ENCODE results near the gene OMA1.

Gene OMA1

DNA sequence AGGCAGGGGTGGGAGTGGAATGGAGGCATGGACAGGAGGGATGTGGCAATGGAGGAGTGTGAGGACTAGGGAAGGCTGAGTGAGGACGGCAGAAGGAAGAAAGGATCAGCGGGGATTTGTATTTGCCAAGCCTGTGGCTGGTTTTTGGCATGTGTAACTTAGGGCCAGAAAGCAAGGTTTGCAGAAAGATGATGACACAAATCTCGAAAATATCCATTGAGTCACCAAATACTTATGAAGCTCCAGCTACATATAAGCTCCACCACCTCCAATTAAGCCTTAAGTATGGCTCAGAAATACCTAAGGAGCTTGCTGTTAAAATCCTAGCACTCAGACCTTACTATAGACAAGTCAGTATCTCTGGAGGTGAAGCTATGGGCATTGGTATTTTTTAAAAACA is 90.1 kb downstream of the OMA1 start:
- DNase-seq = no peak

- no peak for DNase-seq
Observed at GRCh38 chr1:58454807-58455206, 91.7 kb downstream of the OMA1 start.

DNA sequence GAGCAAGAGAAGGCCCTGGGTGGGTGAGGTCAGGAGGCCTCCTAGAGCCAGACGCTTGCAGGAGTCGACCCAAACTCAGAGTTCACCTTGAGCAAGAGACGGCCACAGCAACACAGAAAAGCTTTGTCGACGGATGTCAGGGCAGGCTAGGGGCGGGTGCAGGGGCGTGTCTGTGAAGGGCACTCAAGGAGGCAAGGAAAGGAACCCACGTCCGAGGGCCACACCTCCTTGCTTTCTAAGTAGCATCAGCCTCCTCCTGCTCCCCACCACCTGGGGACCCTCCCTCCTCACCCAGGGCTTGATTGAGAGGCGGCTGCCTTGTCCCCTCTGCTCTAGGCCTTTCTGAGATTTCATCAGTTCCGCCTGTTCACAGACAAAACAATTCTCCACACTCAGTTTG is 92.1 kb downstream of the OMA1 start:
- no peak for DNase-seq

DNA sequence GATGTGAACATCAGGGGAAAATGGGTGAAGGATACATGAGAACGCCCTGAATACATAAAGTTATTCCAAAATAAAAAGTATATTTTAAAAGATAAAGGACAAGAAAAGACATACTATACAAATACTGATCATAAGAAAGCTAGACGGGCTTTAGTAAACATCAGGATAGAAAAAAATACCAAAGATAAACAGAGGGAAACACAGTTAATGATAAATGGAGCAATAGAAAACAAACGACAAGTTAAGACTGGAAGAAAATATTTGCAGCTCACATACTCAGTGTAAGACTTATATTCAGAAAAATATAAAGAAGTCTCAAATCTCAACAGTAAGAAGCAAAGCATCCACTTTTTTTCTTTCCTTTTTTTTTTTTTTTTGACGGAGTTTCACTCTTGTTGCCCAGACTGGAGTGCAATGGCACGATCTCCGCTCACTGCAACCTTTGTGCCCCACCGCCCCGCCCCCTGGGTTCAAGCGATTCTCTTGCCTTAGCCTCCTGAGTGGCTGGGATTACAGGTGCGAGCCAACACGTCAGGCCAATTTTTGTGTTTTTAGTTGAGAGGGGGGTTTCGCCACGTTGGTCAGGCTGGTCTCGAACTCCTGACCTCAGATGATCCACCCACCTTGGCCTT is 94.8 kb downstream of the OMA1 start:
- DNase-seq = no peak

DNA sequence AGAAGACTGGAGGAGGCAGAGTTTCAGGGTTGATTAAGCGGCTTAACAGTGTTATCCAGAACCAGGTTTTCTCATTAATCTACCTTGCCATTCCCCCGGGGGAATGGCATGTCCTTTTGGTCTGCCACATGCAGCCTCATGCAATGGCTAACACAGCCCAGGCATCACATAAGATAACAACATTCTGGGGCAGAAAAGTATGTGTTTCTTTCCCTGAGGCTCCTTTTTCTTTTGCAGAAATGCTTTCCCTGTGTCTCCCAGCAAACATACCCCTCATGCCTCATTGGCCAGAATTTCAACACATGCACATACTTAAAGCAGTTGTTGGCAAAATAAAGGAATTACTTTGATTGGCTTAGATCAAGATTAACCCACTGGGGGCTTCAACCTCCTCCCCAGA is 98.6 kb downstream of the OMA1 start:
- no peak for DNase-seq

DNA sequence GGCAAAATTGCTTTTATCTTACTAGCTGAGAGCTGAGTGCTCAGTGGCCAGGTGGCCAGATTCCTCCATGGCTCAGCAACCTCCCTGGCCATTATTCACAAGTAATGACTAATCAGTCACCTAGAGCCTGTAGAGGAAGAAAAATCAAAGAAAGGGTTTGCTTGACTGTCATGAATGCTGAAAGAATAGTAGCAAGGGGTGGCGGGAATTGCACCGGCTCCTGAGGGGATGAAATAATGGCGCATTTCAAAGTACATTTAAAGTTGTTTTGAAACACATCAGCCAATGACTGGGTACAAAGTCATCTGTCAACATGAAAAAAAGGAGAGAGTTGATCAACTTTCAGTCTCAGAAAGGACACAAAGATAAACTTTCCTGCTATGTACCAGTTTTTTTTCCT is 99.5 kb downstream of the OMA1 start:
- DNase-seq = no peak

GRCh38 chr1:58446368-58446767 is 100.2 kb downstream of the OMA1 start:
- DNase-seq = no peak

GRCh38 chr1:58443986-58444868 is 102.3 kb downstream of the OMA1 start:
- no peak for DNase-seq

DNA sequence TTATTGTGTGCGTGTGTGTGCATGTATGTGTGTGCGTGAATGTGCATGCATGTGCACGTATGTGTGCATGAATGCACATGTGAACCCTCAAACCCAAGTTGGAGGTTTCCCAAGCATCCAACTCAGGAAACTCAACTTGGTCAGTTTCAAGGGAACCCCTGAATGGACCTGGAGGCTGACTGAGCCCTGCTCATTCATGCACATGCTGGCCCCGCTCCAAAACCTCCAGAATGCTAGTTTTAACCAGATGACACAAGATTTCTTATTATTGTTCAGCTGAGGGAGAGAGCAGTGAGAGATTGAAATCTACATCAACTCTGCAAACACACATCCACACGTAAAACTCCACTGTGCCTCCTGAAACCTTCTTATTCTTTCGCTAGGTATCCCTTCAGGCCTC is 104.4 kb downstream of the OMA1 start:
- DNase-seq = no peak

- no peak for DNase-seq
Observed at GRCh38 chr1:58441699-58442098, 104.8 kb downstream of the OMA1 start.

- DNase-seq = no peak
Observed at GRCh38 chr1:58440696-58441095, 105.8 kb downstream of the OMA1 start.

DNA sequence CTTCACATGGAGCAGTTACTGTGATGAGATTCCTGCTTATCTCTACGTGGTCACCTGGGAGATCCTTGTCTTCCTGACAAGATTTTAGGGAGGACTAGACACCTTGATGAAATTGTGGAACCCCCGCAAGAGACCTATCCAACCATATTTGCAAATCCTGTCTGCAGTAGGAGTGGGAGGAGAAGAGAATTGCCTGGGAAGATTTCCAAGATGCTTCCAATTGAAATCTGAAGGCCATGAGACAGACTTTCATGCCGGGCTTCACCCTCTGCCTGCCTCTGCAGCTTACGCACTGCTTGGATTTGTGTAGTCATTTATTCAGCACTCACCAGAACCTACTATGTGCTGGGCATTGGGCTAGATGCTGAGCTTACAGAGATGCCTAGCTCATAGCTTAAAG is 106.6 kb downstream of the OMA1 start:
- no peak for DNase-seq

DNA sequence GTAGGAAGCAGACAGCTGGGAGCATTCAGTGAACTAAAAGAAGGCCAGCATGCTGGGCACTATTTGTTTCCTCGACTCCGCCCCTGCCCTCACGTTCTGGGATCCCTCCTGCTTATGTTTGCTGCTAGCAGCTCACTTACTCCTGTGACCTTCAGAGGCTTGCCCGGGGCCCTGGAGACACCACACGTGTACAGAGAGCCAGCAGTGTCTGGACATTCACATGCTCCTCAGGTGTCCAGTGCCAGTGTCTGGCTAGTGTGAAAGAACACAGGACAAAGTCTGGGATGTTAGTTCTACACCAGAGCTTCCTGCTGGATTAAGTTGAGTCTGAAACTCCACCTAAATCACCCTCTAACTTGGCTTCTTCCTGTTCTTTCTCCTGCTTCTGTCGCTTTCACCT is 108.1 kb downstream of the OMA1 start:
- no peak for DNase-seq

- no peak for DNase-seq
Observed at GRCh38 chr1:58437623-58438022, 108.9 kb downstream of the OMA1 start.

- no peak for DNase-seq
Observed at GRCh38 chr1:58436615-58437297, 109.8 kb downstream of the OMA1 start.

GRCh38 chr1:58435376-58435775 is 111.2 kb downstream of the OMA1 start:
- no peak for DNase-seq

DNA sequence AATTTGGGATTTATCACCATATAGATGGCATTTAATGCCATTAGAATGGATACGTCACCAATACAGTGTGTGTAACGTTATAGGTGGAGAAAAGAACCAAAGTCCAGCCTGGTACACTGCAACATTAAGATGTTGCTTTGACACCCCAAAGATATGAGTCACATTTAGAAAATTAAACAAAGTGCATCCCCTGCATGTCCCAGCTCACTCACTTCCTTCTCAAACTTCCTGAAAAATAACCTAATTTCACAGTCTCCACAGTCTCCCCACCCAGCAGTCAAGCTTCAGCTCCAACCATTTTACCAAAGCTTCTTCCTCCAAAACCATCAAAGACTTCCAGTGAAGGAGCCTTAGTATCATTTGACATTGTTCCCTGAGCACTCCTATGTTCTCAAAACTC is 111.9 kb downstream of the OMA1 start:
- no peak for DNase-seq

DNA sequence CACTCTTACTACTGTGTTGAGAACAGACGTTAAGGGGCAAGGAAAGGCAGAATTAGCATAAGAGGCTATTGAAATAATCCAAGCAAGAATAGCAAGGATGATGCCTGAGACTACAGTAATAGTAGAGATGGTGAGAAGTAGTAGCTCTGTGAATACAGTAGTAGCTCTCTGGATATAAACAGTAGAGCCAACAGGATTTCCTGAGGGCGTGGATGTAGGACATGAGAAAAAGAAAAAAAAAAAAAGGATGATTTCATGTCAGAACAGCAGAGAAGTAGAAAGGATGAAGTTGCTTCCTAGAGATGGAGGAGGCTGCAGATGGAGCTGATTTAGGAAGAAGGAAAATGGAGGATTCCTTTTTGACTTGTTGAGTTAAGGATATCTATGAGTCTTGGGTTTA is 112.3 kb downstream of the OMA1 start:
- DNase-seq = no peak

- no peak for DNase-seq
Observed at GRCh38 chr1:58432851-58433668, 113.5 kb downstream of the OMA1 start.

- DNase-seq = no peak
Observed at GRCh38 chr1:58431901-58432620, 114.5 kb downstream of the OMA1 start.

Data from central memory CD4-positive, alpha-beta T cell (primary cell).